A673 (cell line): Measurements from ENCODE around the gene PINLYP. TPM values are rescaled to one million over a fixed set of nuclear protein-coding genes. Genes with fewer than 3 reads are reported as not detected.

Experiments
- BruUV-seq: library from RNA; stranded (reverse); fragments of 400-500 nt; replicated peaks from 2 replicates; lab custom pipeline; 2021; lab: Mats Ljungman, UMichigan
- CTCF ChIA-PET: fragments of 300-600 bp; sonication (Branson Sonifier 250); formaldehyde crosslinking; loops from one replicate; lab custom pipeline; 2022; ENCODE audit warnings: antibody characterized with exemption; lab: Charles Lee
- POLR2A ChIA-PET: fragments of 300-600 bp; sonication (Branson Sonifier 250); formaldehyde crosslinking; loops from one replicate; lab custom pipeline; 2022; ENCODE audit warnings: antibody characterized with exemption; ENCODE audit not compliant: low non-redundant PET; lab: Charles Lee
- DNase-seq: peaks from one replicate; pipeline ENCODE4 v3.0.0-alpha.2; 2015; ENCODE audit warnings: low spot score
- H3K27ac ChIP-seq: fragments of 200-600 bp; sonication (generic); 2 replicates; pipeline ENCODE4 v1.5.1; 2016; ENCODE audit warnings: mixed run types, low read depth, mild to moderate bottlenecking, mixed read lengths, antibody characterized with exemption, low read length; ENCODE audit not compliant: poor library complexity, severe bottlenecking
- H3K27me3 ChIP-seq: fragments of 200-600 bp; sonication (generic); replicated peaks from 2 replicates; pipeline ENCODE4 v1.6.1; 2017; ENCODE audit warnings: mixed run types, low read depth, mild to moderate bottlenecking, mixed read lengths, antibody characterized with exemption, low read length; ENCODE audit not compliant: insufficient read depth, poor library complexity
- H3K36me3 ChIP-seq: fragments of 200-600 bp; sonication (generic); 2 replicates; pipeline ENCODE4 v1.6.1; 2016; ENCODE audit warnings: mixed run types, mild to moderate bottlenecking, mixed read lengths, antibody characterized with exemption, low read length; ENCODE audit not compliant: insufficient read depth, poor library complexity, severe bottlenecking
- H3K4me1 ChIP-seq: fragments of 200-600 bp; sonication (generic); 2 replicates; pipeline ENCODE4 v1.6.1; 2017; ENCODE audit warnings: mixed run types, mild to moderate bottlenecking, mixed read lengths, antibody characterized with exemption, low read length; ENCODE audit not compliant: insufficient read depth, poor library complexity, severe bottlenecking
- H3K4me3 ChIP-seq: fragments of 200-600 bp; sonication (generic); 2 replicates; pipeline ENCODE4 v1.5.1; 2016; ENCODE audit warnings: low read depth, mixed run types, mild to moderate bottlenecking, mixed read lengths, low read length; ENCODE audit not compliant: poor library complexity, severe bottlenecking
- H3K9me3 ChIP-seq: fragments of 200-600 bp; sonication (generic); 2 replicates; pipeline ENCODE4 v1.6.1; 2016; ENCODE audit warnings: mixed run types, low read depth, mild to moderate bottlenecking, mixed read lengths, antibody characterized with exemption, low read length; ENCODE audit not compliant: poor library complexity, severe bottlenecking
- EZH2 ChIP-seq: fragments of 200-600 bp; sonication (generic); IDR thresholded peaks from 2 replicates; pipeline ENCODE4 v1.6.1; 2017; ENCODE audit warnings: borderline replicate concordance, low read depth, mild to moderate bottlenecking, mixed read lengths, antibody characterized with exemption, low read length; ENCODE audit not compliant: poor library complexity, severe bottlenecking
- intact Hi-C: fragments of 100-400 bp; cut with micrococcal nuclease; formaldehyde crosslinking; loops from one replicate; pipeline ENCODE4 v1.10.0; 2022; ENCODE audit not compliant: unreplicated experiment
- total RNA-seq: library from RNA; stranded (reverse); gene quantifications from 2 replicates; pipeline ENCODE4 v1.2.3, GENCODE V29; 2021
- TF ChIP-seq, protein P1 (sequence below): fragments of 300-800, 200-600 bp; sonication (generic); conservative IDR thresholded peaks from 2 replicates; pipeline ENCODE4 v1.5.1; 2017; ENCODE audit warnings: low read depth, mild to moderate bottlenecking, antibody characterized with exemption, low read length, moderate library complexity, mixed read lengths

PINLYP gene
- total RNA-seq, 1 experiment from 2014 or later: 14.3 TPM

DNA sequence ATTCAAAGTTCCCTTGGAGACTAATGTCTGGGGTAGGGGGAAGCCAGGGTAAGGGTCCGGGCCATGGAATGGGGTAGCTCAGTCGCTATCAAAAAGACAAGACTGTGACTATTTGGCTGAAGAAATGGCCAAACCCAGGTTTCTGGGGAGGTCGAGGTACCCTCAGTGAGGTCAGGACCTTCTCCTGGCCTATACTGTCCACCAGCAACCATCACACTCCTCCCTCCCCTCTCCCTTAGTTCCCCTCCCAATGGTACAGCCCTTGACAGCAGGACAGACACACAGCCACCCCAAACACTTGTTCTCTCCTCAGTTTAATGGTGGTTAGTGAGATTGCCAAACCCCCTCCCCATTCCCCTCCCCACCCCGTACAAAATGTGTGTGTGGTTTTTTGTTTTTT lies 46.5 kb downstream of the PINLYP start:
- BruUV-seq: no TSS peak
- intact Hi-C loops: no loop called here
- Histone ChIP-seq H3K36me3 (peaks cover 6% of the 10 kb centered on the region), H3K4me3 (no peak overlapping the region), H3K4me1 (peaks cover 9% of the 10 kb centered on the region), H3K9me3 (no peaks in the 10 kb centered on the region), H3K27ac (no peak overlapping the region), H3K27me3 (no peaks in the 10 kb centered on the region)
- TF ChIP-seq EZH2: no peak
- TF ChIP-seq, protein P1, sequence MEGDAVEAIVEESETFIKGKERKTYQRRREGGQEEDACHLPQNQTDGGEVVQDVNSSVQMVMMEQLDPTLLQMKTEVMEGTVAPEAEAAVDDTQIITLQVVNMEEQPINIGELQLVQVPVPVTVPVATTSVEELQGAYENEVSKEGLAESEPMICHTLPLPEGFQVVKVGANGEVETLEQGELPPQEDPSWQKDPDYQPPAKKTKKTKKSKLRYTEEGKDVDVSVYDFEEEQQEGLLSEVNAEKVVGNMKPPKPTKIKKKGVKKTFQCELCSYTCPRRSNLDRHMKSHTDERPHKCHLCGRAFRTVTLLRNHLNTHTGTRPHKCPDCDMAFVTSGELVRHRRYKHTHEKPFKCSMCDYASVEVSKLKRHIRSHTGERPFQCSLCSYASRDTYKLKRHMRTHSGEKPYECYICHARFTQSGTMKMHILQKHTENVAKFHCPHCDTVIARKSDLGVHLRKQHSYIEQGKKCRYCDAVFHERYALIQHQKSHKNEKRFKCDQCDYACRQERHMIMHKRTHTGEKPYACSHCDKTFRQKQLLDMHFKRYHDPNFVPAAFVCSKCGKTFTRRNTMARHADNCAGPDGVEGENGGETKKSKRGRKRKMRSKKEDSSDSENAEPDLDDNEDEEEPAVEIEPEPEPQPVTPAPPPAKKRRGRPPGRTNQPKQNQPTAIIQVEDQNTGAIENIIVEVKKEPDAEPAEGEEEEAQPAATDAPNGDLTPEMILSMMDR: no peak
- no peak for DNase-seq
- ChIA-PET CTCF (no interaction called here), POLR2A (no interaction called here)

DNA sequence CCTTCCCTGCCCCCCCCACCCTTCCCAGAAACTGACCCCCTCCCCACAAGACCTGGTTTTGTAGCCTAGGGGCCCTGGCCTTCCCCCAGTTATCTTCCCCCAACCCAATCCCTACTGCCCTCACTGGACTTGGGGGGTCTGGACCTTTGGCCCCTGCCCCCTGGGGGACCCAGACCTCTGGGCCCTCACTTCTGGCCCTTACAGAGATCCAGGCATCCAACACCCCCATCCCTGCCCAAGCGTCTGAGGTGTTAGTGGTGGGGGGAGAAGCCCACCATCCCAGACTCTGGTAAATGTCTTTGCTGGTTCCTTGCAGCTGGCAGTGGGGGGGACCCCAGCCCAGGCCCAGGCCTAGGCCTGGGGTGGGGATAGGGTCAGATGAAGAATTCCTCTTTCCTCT lies 47.4 kb downstream of the PINLYP start:
- CTCF ChIA-PET: no interaction called here
- H3K9me3 ChIP-seq: no peaks in the 10 kb centered on the region

DNA sequence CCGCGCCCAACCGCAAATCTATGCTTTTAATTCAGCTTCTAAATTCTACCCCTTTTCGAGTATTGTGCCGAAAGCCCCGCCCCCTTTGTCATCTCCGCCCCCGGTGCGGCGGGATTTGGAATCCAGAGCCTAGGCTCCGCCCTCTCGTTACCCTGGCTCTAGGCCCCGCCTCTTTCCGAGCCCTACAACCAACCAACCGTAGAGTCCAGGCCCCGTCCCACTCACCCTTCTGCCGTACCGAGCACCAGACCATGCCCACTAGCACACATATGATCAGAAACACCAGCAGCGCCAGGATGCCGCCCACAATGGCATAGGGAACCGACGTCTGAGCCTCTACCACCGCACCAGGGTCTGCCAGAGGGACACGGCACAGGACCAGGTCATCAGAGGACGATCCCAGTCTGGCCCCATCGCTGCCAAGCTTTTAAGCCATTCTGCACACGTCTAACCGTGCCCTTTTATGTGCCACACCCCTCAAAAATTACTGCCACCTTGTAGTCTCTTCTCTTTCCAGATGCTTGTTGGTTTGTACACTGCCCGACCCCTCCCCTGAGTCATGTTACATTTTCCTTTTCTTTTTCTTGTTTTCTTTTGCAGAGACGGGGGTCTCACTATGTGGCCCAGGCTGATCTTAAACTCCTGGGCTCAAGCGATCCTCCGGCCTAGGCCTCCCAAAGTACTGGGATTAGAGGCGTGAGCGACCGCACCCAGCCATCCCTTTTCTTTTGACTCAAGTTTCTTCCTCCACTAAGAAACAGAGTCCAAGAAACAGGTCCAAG lies 48.5 kb downstream of the PINLYP start:
- no peaks in the 10 kb centered on the region for H3K27me3 ChIP-seq
- H3K4me3 ChIP-seq: no peak overlapping the region
- peaks cover 9% of the 10 kb centered on the region for H3K4me1 ChIP-seq
- DNase-seq: no peak
- H3K36me3 ChIP-seq: peaks cover 6% of the 10 kb centered on the region
- BruUV-seq: no TSS peak
- ChIA-PET CTCF (no interaction called here), POLR2A (no interaction called here)
- H3K9me3 ChIP-seq: no peaks in the 10 kb centered on the region
- intact Hi-C loops: no loop called here
- no peak overlapping the region for H3K27ac ChIP-seq
- TF ChIP-seq, protein P1: no peak
- TF ChIP-seq EZH2: no peak

More for the DNA sequence above, 47.4 kb downstream of the PINLYP start:
- no TSS peak for BruUV-seq
- Histone ChIP-seq H3K36me3 (peaks cover 6% of the 10 kb centered on the region), H3K27me3 (no peaks in the 10 kb centered on the region), H3K4me1 (peaks cover 9% of the 10 kb centered on the region), H3K27ac (peak overlapping the region; percentile 45), H3K4me3 (no peak overlapping the region)
- POLR2A ChIA-PET: no interaction called here
- intact Hi-C loops: no loop called here
- TF ChIP-seq, protein P1: no peak
- no peak for TF ChIP-seq EZH2
- no peak for DNase-seq
